ENCODE results near the gene CEP44. TPM values are rescaled to one million over a fixed set of nuclear protein-coding genes. Genes with fewer than 3 reads are reported as not detected.
"Not testable (repeated sequence)": the region's sequence is repeated elsewhere in the genome, so short reads cannot be mapped to it uniquely, and the experiment has no call there.

The CEP44 gene
- total RNA-seq, 1 donor from 2014 or later: 11.1 TPM

GRCh38 chr4:174316954-174317353, 33.2 kb downstream of the CEP44 start:
- intact Hi-C loops (cut with DNase I): loop anchor here (10.0 kb wide), 1 partner anchor 812 kb away; no protein-coding TSS in a partner anchor
- DNase-seq (ENCODE audit: low spot score): no peak

DNA sequence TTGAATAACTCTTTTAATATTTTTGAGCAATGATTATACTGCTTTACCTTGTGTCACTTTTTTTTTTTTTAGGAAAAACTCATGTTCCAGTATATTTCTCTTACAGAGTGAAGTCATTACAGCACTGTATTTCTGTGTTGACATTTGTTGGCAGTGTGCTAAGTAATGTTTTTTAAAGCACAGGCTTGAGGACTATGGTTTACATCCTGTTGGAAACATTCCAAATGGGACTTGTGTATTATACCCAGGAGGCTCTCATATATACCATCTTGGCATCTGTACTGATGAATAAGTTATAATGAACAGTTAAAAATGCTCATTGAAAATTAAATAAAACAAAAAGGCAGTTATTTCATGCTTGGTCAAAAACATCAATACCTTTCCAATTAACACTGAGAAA, 33.8 kb downstream of the CEP44 start:
- intact Hi-C loops (cut with DNase I): loop anchor here (10.0 kb wide), 1 partner anchor 813 kb away; no protein-coding TSS in a partner anchor
- no peak for DNase-seq (ENCODE audit: low spot score)

DNA sequence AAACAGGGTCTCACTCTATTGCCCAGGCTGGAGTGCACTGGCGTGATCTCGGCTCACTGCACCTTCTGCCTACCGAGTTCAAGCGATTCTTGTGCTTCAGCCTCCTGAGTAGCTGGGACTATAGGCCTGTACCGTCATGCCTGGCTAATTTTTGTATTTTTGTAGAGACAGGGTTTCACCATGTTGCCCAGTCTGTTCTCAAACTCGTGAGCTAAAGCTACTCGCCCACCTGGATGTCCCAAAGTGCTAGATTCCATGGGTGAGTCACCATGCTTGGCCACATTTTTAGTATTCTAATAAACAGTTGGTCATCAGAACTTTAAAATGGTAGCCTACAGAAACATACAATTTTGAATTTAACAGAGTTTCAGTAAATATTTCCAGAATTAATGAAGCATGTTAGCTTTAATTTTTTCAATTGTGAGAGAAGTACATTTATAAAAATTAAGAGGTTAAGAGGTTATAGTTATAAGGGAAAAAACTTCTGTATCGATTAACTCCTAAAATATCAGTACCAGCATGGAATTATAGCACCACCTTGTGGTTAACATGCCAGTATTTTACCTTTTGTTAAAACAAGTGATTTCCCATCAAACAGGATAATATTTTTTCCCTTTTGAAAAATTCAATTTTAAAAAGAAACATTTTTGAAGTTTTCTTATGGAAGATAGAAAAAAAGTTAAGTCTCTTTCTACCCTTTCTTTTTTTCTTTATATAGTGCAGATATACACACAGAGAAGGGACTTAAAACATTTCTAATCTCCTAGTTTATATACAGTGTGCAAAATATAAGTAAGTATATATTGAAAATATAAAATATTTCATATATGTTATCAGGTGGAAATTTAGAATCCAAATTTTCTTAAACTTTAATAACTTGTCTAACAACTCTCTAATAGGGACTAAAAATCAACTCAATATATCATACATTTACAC, 35.4 kb downstream of the CEP44 start:
- intact Hi-C loops (cut with DNase I): loop anchor here (10.0 kb wide), 1 partner anchor 814 kb away; no protein-coding TSS in a partner anchor
- DNase-seq (ENCODE audit: low spot score): no peak

DNA sequence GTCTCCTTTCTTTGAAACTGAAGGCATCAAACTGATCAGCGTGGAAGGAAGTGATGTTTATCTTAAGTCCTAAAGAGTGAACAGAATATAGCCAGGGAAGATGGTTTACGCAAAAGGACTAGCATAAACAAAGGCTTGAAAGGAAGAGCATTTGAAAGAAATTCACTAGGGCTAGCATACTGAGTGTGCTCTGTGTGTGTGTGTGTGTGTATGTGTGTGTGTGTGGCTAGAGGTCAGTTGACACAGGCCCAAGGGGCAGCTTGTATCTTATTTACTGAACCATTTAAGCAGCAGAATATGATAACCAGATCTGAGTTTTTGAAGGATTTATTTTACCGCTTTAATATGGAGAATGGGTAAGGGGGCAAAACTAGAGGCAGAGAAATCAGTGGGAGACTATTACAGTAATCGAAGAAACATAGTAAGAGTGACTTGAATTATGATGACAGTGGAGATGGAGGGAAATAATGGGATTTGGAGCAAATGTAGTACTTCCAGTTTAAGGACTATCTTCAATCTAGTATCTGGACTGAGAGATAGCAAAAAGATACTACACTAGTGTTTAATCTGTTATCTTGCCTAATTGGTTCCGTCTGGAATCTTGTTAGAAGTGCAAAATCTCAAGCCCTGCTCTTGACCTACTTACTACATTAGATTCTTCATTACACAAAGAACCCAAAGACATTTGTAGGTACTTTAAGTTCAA, 36.9 kb downstream of the CEP44 start:
- DNase-seq (ENCODE audit: low spot score): no peak
- intact Hi-C loops (cut with DNase I): no loop called here

DNA sequence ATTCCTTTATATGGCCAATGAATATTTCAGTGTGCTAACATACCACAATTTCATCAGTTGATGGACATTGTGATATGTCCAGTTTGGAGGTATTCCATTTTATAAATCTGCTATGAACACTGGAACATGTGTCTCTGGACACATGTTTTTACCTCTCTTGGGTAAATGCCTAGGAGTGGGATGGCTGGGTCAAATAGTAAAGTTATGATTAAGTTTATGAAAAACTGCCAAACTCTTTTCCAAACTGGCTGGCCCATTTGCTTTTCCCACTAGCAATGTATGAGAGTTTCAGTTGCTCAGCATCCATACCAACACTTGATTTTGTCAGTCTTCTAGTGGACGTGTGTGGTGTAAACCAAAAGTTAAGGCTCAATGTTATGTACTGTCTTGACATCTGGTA, 40.5 kb downstream of the CEP44 start:
- no peak for DNase-seq (ENCODE audit: low spot score)
- intact Hi-C loops (cut with DNase I): no loop called here

DNA sequence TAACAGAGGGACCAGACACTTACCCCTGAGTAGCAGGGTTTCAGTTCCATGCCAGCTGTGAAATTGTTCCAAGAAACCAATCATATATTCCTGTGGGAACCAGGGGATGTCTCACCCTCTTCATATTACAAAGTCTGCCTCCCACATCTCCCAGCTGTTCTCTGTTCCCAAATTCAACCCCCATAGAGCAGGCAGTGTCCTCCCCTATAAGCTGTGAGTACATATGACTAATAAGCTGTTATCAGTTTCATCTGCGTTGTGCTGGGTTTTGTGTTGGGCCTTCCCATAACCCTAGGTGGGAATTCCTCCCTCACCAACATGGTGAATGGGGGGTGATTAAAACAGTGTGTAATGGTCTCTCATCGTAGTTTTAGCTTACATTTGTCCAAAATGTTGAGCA, 41.0 kb downstream of the CEP44 start:
- intact Hi-C loops (cut with DNase I): no loop called here
- no peak for DNase-seq (ENCODE audit: low spot score)

DNA sequence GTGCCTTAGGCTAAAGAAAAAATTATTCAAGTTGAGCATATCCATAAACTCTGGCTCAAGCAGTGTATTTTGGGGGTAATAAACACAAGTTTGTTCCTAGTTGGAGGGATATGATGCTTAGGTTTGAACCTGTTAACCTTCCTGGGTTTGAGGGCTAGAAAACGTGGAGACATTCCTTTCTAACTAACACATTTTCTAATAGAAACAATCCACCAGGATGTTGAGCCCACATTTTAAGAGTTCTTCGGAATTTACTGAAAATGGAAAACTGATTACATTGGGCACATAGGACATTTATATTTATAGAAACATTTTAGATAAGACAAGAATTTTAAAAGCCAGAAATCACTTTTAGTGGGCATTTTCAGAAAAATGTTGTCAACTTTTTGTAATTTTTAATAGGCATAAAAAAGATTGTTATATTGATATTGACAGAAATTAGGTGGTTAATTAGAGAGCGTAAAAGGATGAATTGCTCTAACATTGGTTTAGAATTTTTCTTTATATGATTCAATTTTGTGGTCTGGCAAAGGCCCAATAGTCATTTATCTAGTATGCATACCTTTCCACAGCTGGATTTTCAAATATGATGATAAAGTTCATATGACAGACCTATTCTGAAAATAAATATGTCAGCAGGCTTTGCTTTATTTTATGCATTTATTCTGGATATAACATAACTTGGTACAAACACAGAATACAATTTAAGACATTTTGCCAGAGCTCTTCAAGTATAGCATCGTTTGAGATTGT, 49.2 kb downstream of the CEP44 start:
- intact Hi-C loops (cut with DNase I): no loop called here
- DNase-seq (ENCODE audit: low spot score): no peak

DNA sequence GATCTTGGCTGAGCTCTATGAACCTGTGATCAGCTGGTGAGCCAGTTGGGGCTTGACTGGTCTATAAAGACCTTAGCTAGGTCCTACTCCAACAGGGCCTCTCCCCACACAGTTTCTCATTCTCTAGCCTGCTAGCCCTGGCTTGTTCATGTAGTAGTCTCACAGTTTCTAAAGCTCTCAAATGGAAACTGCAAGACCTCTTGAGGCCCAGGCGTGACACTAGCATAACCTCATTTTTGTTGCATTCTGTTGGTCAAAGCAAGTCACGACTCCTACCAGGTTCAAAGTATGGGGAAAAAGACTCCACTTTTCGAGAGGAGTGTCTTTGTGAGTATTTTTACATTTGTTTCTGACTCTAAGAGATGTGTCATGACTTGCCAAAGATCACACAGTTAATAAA, 50.9 kb downstream of the CEP44 start:
- DNase-seq (ENCODE audit: low spot score): no peak
- intact Hi-C loops (cut with DNase I): no loop called here

GRCh38 chr4:174340714-174341113, 57.0 kb downstream of the CEP44 start:
- intact Hi-C loops (cut with DNase I): no loop called here
- DNase-seq (ENCODE audit: low spot score): no peak

DNA sequence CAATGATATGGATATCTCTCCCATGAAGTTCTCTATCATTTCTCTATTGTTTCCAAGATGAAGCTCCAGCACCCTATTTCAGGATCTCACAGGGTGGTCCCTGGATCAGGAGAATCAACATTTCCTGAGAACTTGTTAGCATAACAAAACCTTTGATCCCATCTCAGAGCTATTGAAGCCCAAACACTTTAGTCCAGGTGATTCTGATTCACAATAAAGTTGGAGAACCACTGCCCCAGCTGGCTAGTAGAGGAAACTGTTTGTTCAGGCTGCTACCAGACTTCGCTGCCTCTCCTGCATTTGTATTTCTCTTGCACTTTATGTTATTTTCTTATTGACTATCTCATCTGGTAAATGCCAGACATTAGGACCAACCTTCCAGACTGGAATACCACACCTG, 65.4 kb downstream of the CEP44 start:
- intact Hi-C loops (cut with DNase I): no loop called here
- no peak for DNase-seq (ENCODE audit: low spot score)

GRCh38 chr4:174352061-174352819, 68.5 kb downstream of the CEP44 start:
- intact Hi-C loops (cut with DNase I): no loop called here
- DNase-seq (ENCODE audit: low spot score): no peak

DNA sequence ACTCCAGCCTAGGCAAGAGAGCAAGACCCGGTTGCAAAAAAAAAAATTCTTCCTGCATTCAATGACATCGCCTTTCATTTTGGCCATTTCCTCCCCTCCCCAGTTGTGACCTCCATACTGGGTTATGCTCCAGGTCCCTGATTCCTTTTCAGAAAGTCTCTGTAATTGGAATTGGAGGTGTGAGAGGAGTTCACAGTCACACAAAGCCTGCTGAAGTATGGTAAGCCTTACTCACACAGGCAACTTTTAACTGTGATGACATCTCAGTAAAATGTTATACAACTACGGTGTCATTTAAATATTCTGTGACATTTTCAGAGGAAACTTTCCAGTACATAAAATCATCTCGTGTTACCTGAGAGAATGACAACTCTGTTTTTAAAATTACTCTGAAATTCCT, 73.6 kb downstream of the CEP44 start:
- no peak for DNase-seq (ENCODE audit: low spot score)
- intact Hi-C loops (cut with DNase I): no loop called here

- no peak for DNase-seq (ENCODE audit: low spot score)
- intact Hi-C loops (cut with DNase I): no loop called here
Measured at GRCh38 chr4:174358410-174358809, 74.7 kb downstream of the CEP44 start.

DNA sequence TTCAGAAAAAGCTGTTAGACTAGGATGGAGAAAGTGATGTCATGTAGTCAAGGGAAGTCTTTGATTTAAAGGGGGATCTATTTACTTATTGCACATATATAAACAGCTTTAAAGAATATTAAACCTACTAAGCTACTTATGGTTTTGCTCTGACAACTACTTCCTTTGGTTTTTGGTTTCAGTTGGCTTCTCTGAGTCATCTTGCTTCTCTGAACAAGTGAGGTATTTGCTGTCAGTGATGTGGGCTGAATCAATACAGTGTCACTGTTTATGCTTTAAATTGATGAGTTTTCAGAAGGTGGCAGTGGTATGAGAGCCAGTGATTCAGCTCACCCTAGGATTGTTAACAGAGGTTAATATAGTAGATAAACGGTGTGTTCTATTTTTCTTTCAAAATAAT, 75.1 kb downstream of the CEP44 start:
- DNase-seq (ENCODE audit: low spot score): no peak
- intact Hi-C loops (cut with DNase I): no loop called here

GRCh38 chr4:174362340-174362739, 78.6 kb downstream of the CEP44 start:
- DNase-seq (ENCODE audit: low spot score): no peak
- intact Hi-C loops (cut with DNase I): no loop called here

DNA sequence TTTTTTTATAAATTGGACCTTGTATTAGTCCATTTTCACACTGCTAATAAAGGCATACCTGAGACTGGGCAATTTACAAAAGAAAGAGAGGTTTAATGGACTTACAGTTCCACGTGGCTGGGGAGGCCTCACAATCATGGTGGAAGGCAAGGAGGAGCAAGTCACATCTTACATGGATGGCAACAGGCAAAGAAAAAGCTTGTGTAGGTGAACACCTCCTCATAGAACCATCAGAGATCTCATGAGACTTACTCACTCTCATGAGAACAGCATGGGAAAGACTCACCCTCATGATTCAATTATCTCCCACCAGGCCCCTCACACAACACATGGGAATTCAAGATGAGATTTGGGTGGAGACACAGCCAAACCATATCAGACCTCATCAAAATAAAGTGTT, 80.1 kb downstream of the CEP44 start:
- not testable (repeated sequence) for DNase-seq (ENCODE audit: low spot score)
- intact Hi-C loops (cut with DNase I): loop anchor here (2.0 kb wide), 1 partner anchor 269 kb away; no protein-coding TSS in a partner anchor

DNA sequence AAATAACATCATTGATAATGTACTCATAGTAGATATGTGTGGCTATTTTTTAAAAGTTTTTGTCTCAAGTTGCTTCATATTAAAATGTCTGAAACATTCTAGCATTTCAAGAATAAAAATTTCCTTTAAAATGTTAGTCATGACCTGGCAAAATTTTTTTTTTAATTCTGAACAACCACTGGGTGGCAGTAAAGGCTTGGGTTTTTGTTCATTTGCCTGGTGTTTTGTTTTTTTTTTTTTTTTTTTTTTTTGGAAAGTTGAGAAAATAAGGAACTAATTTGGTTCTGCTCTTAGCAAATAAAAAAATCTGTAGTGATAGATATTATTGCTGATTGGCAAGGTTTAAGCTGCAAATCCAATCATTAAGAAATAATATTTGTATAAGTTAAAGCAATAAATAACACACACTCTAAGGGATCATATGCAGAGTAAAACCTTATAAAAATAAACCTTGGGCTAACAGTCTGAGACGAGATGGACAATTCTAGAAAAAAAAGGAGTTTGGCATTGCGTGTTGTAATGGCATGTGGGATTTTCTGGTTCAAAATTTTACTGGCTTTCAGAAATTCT, 81.4 kb downstream of the CEP44 start:
- no peak for DNase-seq (ENCODE audit: low spot score)
- intact Hi-C loops (cut with DNase I): loop anchor here (2.0 to 5.0 kb wide), 2 partner anchors 268 to 352 kb away; no protein-coding TSS in a partner anchor

DNA sequence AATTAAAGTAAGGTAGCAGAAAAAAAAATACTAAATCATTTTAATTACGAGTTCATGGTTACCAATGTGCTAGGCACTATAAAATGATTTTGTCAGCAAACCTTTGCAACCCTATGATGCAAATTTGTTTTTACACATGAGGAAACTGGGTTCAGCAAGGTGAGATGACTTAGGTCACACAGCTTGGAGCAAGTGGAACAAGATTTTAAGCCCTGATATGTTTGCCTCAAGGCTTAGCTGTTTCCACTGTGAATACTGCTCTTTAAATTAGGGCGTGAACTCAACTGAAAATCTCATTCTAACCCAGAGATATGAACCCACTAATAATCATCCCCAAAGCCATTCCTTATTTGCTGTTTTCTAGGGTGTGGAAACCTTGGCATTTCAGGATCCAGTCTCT, 86.3 kb downstream of the CEP44 start:
- no peak for DNase-seq (ENCODE audit: low spot score)
- intact Hi-C loops (cut with DNase I): loop anchor here (5.0 kb wide), 1 partner anchor 347 kb away; no protein-coding TSS in a partner anchor

DNA sequence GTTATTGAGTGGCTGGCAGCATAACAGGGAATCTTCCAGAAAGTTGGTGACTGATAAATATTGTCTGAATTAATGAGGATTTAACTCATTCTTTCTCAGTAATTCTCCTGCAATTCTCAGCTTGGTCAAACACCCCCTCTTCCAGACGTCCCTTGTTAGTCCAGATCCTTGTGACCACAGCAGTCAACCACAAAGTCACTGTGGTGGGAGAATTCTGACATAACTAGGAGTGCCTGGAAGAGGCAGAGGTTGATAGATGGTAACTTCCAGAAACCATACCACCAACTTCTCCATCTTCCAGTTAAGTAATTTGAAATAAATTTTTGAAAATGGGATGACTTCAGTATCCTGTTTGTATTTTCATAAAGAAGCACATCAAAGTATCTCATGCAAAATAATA, 90.1 kb downstream of the CEP44 start:
- no peak for DNase-seq (ENCODE audit: low spot score)
- intact Hi-C loops (cut with DNase I): no loop called here

All from cardiac septum (tissue), 1 donor.